GM12801 (cell line): ENCODE measurements around the gene USP9X.

Experiments used
- CTCF ChIP-seq: IDR thresholded peaks from one replicate; pipeline ENCODE4 v1.5.1; 2011; ENCODE audit warnings: control low read depth; ENCODE audit not compliant: insufficient read length; ENCODE audit errors: extremely low read depth

USP9X gene

GRCh38 chrX:41224605-41225004, 139.4 kb downstream of the USP9X start:
- TF ChIP-seq CTCF, result no peak

GRCh38 chrX:41233988-41234387, 148.7 kb downstream of the USP9X start:
- no peak for TF ChIP-seq CTCF

GRCh38 chrX:41234962-41235361, 149.7 kb downstream of the USP9X start:
- TF ChIP-seq CTCF, result no peak

- TF ChIP-seq CTCF, result no peak
Measured at GRCh38 chrX:41236629-41237028, 151.4 kb downstream of the USP9X start.

- no peak for TF ChIP-seq CTCF
Measured at GRCh38 chrX:41240509-41240908, 155.3 kb downstream of the USP9X start.

- TF ChIP-seq CTCF, result no peak
Measured at GRCh38 chrX:41241962-41242361, 156.7 kb downstream of the USP9X start.

GRCh38 chrX:41245641-41246040, 160.4 kb downstream of the USP9X start:
- no peak for TF ChIP-seq CTCF

GRCh38 chrX:41250867-41251266, 165.6 kb downstream of the USP9X start:
- TF ChIP-seq CTCF, result no peak
